GM18907 (cell line): ENCODE measurements around the gene IFNW1.
A peak's percentile ranks its signal among the peaks of the same experiment; 100 is the strongest.

Experiments used
- ATAC-seq: cut with Tn5 transposase; IDR thresholded peaks from one replicate; pipeline ENCODE4 v1.9.1; 2021; ENCODE audit warnings: mild to moderate bottlenecking, moderate library complexity; ENCODE audit not compliant: unreplicated experiment

IFNW1 gene

GRCh38 chr9:21110708-21111576, 30.7 kb downstream of the IFNW1 start:
- ATAC-seq: peak; percentile 89

- no peak for ATAC-seq
Measured at GRCh38 chr9:21104787-21105186, 36.8 kb downstream of the IFNW1 start.

- ATAC-seq: no peak
Measured at GRCh38 chr9:21102305-21102704, 39.3 kb downstream of the IFNW1 start.

GRCh38 chr9:21097817-21098216, 43.8 kb downstream of the IFNW1 start:
- ATAC-seq: no peak

- no peak for ATAC-seq
Measured at GRCh38 chr9:21096901-21097255, 44.8 kb downstream of the IFNW1 start.

GRCh38 chr9:21096172-21096900, 45.3 kb downstream of the IFNW1 start:
- peak; percentile 87 for ATAC-seq

- ATAC-seq: no peak
Measured at GRCh38 chr9:21095561-21095960, 46.1 kb downstream of the IFNW1 start.
